Neural progenitor cell (in vitro differentiated cells): ENCODE measurements around the gene TTC3. TPM values are rescaled to one million over a fixed set of nuclear protein-coding genes. Genes with fewer than 3 reads are reported as not detected.

Source experiments
- DNase-seq: peaks from one replicate; pipeline ENCODE4 v3.0.0-alpha.2; 2016; ENCODE audit warnings: low spot score
- H2AFZ ChIP-seq: fragments of 200-600 bp; sonication (generic); replicated peaks from 2 replicates; pipeline ENCODE4 v1.6.1; 2016; ENCODE audit warnings: antibody characterized with exemption
- H3F3A ChIP-seq: fragments of 200-600 bp; sonication (generic); 2 replicates; pipeline ENCODE4 v1.6.1; 2016; ENCODE audit warnings: antibody characterized with exemption, low read depth
- H3K27ac ChIP-seq: fragments of 200-600 bp; sonication (generic); 2 replicates; pipeline ENCODE4 v1.5.1; 2016; ENCODE audit warnings: mild to moderate bottlenecking
- H3K27me3 ChIP-seq: fragments of 200-600 bp; sonication (generic); 2 replicates; pipeline ENCODE4 v1.6.1; 2016; ENCODE audit warnings: mild to moderate bottlenecking, moderate library complexity
- H3K36me3 ChIP-seq: fragments of 200-600 bp; sonication (generic); 2 replicates; pipeline ENCODE4 v1.5.1; 2016
- H3K4me1 ChIP-seq: fragments of 200-600 bp; sonication (generic); 2 replicates; pipeline ENCODE4 v1.6.1; 2016; ENCODE audit warnings: mixed run types
- H3K4me2 ChIP-seq: fragments of 200-600 bp; sonication (generic); 2 replicates; pipeline ENCODE4 v1.6.1; 2016
- H3K4me3 ChIP-seq: fragments of 200-600 bp; sonication (generic); 2 replicates; pipeline ENCODE4 v1.5.1; 2016
- H3K79me2 ChIP-seq: fragments of 200-600 bp; sonication (generic); 2 replicates; pipeline ENCODE4 v1.6.1; 2016; ENCODE audit warnings: low read depth
- H3K9ac ChIP-seq: fragments of 200-600 bp; sonication (generic); 2 replicates; pipeline ENCODE4 v1.6.1; 2016
- H3K9me3 ChIP-seq: fragments of 200-600 bp; sonication (generic); 2 replicates; pipeline ENCODE4 v1.5.1; 2016; ENCODE audit warnings: low read depth
- H4K20me1 ChIP-seq: fragments of 200-600 bp; sonication (generic); 2 replicates; pipeline ENCODE4 v1.6.1; 2016; ENCODE audit warnings: low read depth
- H3K27ac Mint-ChIP-seq: 3 replicates; pipeline ENCODE4 v1.8.0; 2021; ENCODE audit warnings: mixed read lengths
- H3K27me3 Mint-ChIP-seq: 2 replicates; pipeline ENCODE4 v1.8.0; 2022; ENCODE audit warnings: low read depth, mild to moderate bottlenecking, inconsistent platforms, moderate library complexity, mixed read lengths; ENCODE audit not compliant: insufficient read depth
- H3K36me3 Mint-ChIP-seq: 3 replicates; pipeline ENCODE4 v1.8.0; 2021; ENCODE audit warnings: mixed read lengths
- H3K4me1 Mint-ChIP-seq: 3 replicates; pipeline ENCODE4 v1.8.0; 2021; ENCODE audit warnings: mixed read lengths
- H3K4me3 Mint-ChIP-seq: 3 replicates; pipeline ENCODE4 v1.8.0; 2021; ENCODE audit warnings: mild to moderate bottlenecking, moderate library complexity, mixed read lengths
- H3K9me3 Mint-ChIP-seq: 3 replicates; pipeline ENCODE4 v1.8.0; 2020; ENCODE audit warnings: mixed read lengths
- EZH2 ChIP-seq: fragments of 200-600 bp; sonication (generic); IDR thresholded peaks from 2 replicates; pipeline ENCODE4 v1.6.1; 2017; ENCODE audit warnings: antibody characterized with exemption, mild to moderate bottlenecking, moderate library complexity
- EZH2phosphoT487 ChIP-seq: fragments of 200-600 bp; sonication (generic); IDR thresholded peaks from 2 replicates; pipeline ENCODE4 v1.6.1; 2017; ENCODE audit warnings: antibody characterized with exemption
- total RNA-seq: library from RNA; depleted of rRNA; stranded (reverse); fragments of >200 nt; gene quantifications from 2 replicates; pipeline ENCODE4 v1.2.3, GENCODE V29; 2015; ENCODE audit warnings: low replicate concordance
- TF ChIP-seq, protein P1 (sequence below): fragments of 200-600 bp; sonication (generic); IDR thresholded peaks from 2 replicates; pipeline ENCODE4 v1.5.1; 2017; ENCODE audit warnings: antibody characterized with exemption, mild to moderate bottlenecking

TTC3 gene
- total RNA-seq, 1 donor from 2014 or later, result 135 TPM

DNA sequence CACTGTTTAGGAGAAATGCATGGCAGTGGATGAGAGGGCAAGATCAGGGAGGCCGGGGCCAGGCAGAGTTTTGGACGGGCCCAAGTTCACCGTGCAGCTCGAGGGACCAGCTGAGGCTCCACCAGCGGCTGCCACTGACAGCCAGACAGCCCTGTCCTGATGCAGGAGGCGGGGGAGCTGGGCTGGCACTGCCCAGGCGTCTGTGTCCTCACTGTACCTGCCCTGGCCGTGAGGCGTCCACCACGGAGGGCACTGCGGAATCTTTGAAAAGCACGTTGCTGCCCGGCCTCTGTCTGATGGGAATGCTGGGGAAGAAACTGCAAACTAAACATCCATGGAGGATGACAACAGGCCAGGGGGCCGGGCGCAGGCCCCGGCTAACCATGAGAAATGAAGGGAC lies 158.6 kb downstream of the TTC3 start:
- Mint-ChIP-seq H3K27ac (no peak overlapping the region), H3K27me3 (peaks cover 4% of the 10 kb centered on the region), H3K4me1 (no peaks in the 10 kb centered on the region), H3K36me3 (peaks cover 38% of the 10 kb centered on the region), H3K9me3 (no peaks in the 10 kb centered on the region), H3K4me3 (no peak overlapping the region)
- TF ChIP-seq, protein P1, sequence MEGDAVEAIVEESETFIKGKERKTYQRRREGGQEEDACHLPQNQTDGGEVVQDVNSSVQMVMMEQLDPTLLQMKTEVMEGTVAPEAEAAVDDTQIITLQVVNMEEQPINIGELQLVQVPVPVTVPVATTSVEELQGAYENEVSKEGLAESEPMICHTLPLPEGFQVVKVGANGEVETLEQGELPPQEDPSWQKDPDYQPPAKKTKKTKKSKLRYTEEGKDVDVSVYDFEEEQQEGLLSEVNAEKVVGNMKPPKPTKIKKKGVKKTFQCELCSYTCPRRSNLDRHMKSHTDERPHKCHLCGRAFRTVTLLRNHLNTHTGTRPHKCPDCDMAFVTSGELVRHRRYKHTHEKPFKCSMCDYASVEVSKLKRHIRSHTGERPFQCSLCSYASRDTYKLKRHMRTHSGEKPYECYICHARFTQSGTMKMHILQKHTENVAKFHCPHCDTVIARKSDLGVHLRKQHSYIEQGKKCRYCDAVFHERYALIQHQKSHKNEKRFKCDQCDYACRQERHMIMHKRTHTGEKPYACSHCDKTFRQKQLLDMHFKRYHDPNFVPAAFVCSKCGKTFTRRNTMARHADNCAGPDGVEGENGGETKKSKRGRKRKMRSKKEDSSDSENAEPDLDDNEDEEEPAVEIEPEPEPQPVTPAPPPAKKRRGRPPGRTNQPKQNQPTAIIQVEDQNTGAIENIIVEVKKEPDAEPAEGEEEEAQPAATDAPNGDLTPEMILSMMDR, result no peak
- TF ChIP-seq EZH2, result no peak
- TF ChIP-seq EZH2phosphoT487, result no peak
- DNase-seq, result no peak
- Histone ChIP-seq H3K79me2 (no peaks in the 10 kb centered on the region), H3K36me3 (no peaks in the 10 kb centered on the region), H3K4me3 (no peak overlapping the region), H2AFZ (no peak overlapping the region), H3K4me2 (no peak overlapping the region), H4K20me1 (no peaks in the 10 kb centered on the region), H3K27me3 (no peaks in the 10 kb centered on the region), H3K9me3 (no peaks in the 10 kb centered on the region), H3F3A (no peaks in the 10 kb centered on the region), H3K9ac (no peak overlapping the region), H3K4me1 (no peaks in the 10 kb centered on the region), H3K27ac (no peak overlapping the region)

- no peak overlapping the region for H3K27ac Mint-ChIP-seq
- Histone ChIP-seq H3K27me3 (no peaks in the 10 kb centered on the region), H3K4me3 (no peak overlapping the region), H2AFZ (no peak overlapping the region), H3K4me2 (no peak overlapping the region), H3K27ac (no peak overlapping the region), H3K36me3 (no peaks in the 10 kb centered on the region), H3K9ac (no peak overlapping the region), H3F3A (no peaks in the 10 kb centered on the region), H3K4me1 (no peaks in the 10 kb centered on the region), H3K9me3 (no peaks in the 10 kb centered on the region), H4K20me1 (no peaks in the 10 kb centered on the region), H3K79me2 (no peaks in the 10 kb centered on the region)
- no peaks in the 10 kb centered on the region for H3K9me3 Mint-ChIP-seq
- no peak for DNase-seq
- peaks cover 3% of the 10 kb centered on the region for H3K27me3 Mint-ChIP-seq
- no peaks in the 10 kb centered on the region for H3K4me1 Mint-ChIP-seq
- TF ChIP-seq, protein P1, result no peak
- TF ChIP-seq EZH2phosphoT487 (no peak), EZH2 (no peak)
- peaks cover 39% of the 10 kb centered on the region for H3K36me3 Mint-ChIP-seq
- no peak overlapping the region for H3K4me3 Mint-ChIP-seq
Observed at GRCh38 chr21:37232274-37233018, 159.4 kb downstream of the TTC3 start.

DNA sequence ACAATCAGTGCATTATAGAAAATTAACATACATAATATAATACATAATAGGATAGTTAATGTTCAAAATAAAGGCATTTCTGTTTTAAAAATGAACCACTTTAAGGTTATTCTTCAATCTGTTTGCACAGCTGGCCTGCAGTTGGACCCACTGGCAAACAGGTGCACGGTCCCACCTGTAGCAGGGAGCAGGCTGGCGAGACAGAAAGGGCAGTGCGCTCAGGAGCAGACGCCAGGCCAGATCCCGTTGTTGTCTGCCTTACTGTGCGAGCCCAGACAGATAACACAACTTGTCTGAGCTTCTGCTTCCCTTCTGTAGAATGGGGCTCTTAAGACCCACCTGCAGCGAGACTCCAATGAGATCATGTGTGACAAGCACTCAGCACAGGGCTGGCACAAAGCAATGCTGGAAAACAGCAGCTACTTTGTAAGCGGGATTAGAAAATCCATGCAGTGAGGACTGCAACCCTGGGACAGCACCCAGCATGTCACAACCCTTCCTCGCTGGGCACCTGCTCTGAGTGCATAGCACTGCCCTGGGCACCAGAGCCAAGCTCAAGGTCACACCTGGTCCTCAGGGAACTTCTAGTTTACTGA lies 160.6 kb downstream of the TTC3 start:
- H3K36me3 ChIP-seq, result no peaks in the 10 kb centered on the region
- H3K9ac ChIP-seq, result no peak overlapping the region
- no peak overlapping the region for H2AFZ ChIP-seq
- no peak overlapping the region for H3K27ac Mint-ChIP-seq
- no peaks in the 10 kb centered on the region for H3K79me2 ChIP-seq
- H3K4me1 ChIP-seq, result no peaks in the 10 kb centered on the region
- DNase-seq, result no peak
- H4K20me1 ChIP-seq, result no peaks in the 10 kb centered on the region
- H3K9me3 ChIP-seq, result no peaks in the 10 kb centered on the region
- H3K27me3 Mint-ChIP-seq, result no peaks in the 10 kb centered on the region
- H3K4me1 Mint-ChIP-seq, result no peaks in the 10 kb centered on the region
- H3K27me3 ChIP-seq, result no peaks in the 10 kb centered on the region
- TF ChIP-seq EZH2phosphoT487, result no peak
- no peak for TF ChIP-seq EZH2
- TF ChIP-seq, protein P1, result no peak
- no peak overlapping the region for H3K4me3 Mint-ChIP-seq
- no peak overlapping the region for H3K4me3 ChIP-seq
- H3F3A ChIP-seq, result no peaks in the 10 kb centered on the region
- no peak overlapping the region for H3K27ac ChIP-seq
- no peaks in the 10 kb centered on the region for H3K9me3 Mint-ChIP-seq
- peaks cover 31% of the 10 kb centered on the region for H3K36me3 Mint-ChIP-seq
- H3K4me2 ChIP-seq, result no peak overlapping the region
